Activated CD4-positive, alpha-beta T cell treated with anti-CD3 and anti-CD28 coated beads for 1 hour (primary cell): Measurements from ENCODE around the gene DGKD.
"Not testable (repeated sequence)": the region's sequence is repeated elsewhere in the genome, so short reads cannot be mapped to it uniquely, and the experiment has no call there.

Experiments
- DNase-seq: peaks from one replicate; pipeline ENCODE4 v3.0.0-alpha.2; 2020

The DGKD gene

DNA sequence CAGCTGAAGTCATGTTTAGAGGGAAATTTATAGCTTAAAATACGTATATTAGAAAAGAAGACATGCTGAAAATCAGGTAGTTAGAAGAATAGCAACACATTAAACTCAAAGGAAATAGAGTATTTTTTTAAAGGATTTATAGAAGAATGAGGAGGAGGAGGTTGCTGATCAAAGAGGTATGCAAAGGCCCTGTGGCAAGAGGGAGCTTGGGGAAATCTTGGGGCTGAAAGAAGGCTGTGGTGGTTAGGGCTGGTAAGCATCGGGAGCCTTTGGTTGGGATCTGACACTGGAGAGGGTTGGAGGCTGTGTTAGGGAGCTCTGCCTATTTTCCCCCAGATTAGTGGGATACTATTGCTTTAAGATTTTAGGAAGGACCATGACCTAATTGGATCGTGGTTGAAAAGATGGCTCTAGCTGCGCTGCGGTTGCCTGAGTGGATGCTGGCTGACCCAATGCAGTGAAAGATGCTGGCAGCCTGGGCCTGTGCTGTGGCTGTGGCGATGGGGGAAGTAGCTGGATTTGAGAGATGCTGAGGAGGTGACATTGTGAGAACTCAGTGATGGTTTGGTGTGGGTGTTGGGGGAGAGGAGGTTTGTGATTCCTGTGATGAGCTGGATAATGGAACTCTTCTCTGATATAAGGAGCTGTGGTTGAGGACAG, 11.7 kb downstream of the DGKD start:
- DNase-seq, result no peak

DNA sequence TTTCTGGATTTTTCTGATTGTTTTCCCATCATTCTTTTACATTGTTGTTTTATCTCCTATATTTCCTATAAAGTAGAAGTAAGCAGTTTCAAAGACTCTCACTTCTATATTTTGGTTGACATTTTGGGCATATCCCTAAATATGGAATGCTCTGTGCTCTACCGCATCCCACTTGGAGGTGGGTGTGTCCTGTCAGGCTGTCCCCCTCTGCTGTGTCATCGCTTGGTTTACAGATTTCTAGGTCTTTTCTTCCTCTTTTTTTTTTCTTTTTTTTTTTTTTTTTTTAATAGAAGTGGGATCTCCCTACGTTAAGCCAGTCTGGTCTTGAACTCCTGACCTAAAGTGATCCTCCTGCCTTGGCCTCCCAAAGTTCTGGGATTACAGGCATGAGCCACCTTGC, 13.3 kb downstream of the DGKD start:
- DNase-seq, result no peak

DNA sequence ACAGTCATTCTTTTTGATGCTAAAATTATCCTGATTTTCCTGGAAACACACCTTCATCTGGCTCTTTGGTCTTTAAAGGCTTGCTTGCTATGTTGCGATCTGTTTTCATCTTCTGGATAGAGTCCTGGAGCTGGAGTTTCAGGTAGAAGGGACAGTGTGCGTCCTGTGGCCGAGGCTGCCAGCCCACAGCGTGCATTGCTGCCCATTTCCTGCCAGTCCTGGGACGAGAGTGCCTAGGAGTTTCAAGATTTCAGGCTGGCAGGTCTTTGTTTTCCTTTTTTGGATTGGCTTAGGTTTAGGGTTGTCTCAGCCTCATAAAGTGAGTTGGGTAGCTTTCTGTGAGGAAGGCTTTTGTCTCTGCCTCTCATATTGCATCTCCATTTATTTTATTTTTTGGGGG, 14.5 kb downstream of the DGKD start:
- DNase-seq, result no peak

DNA sequence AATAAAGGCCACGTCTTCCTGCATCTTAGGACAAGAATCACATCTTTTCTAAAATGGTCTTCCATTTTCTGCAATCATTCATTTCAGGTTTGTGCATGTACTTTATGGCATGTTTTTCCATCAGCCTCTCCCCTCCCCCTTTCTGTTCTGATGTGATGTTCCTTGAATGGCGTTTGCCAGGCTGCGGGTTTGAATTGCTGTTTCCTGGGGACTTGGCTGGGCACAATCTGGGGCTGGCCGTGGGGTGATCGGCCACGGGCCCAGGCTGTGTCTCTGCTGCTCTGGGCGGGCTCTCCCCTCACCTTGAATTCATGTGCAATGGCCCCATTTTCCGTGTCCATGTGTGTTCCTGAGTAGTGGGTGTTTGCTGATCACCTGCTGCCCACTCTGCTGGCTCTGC, 15.2 kb downstream of the DGKD start:
- DNase-seq, result no peak

DNA sequence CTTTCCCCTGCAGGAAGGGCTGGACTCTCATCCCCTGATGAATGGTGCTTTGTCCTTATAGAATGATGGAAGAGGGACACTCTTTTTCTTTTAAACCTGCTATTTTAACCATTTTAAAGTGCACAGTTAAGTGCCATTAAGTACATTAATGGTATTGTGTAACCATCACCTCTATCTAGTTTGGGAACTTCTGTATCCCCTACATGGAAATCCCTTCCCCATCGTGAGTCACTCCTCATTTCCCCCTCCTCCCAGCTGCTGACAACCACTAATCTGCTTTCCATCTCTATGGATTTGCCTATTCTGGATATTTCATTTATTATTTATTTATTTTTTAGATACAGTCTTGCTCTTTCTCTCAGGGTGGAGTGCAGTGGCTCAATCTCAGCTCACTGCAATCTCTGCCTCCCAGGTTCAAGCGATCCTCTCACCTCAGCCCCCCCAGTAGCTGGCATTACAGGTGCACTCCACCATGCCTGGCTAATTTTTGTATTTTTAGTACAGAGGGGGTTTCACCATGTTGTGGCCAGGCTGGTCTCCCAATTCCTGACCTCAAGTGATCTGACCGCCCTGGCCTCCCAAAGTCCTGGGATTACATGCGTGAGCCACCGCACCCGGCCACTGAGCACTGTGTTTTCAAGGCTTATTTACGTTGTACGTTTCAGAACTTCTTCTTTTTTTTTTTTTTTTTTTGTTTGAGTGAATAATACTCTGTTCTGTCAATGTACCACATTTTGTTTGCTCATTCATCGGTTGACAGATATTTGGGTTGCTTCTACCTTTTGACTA, 15.8 kb downstream of the DGKD start:
- no peak for DNase-seq

DNA sequence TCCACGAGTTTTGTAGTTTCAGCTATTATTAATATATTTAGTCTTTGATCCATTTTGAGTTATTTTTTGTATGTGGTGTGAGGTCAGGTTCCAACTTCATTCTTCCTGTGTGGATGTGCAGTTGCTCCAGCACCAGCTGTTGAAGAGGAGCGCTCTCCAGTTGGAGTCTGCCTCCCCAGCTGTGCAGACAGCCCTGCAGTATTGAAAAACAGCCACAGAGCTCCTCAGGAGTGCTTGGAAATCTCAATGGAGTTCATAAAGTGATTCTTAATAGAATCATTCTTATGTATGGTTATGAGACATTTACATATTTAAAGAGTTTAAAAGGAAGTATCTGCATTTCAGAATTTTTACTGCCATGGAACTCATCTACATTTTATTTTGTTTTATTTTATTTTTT, 17.3 kb downstream of the DGKD start:
- no peak for DNase-seq

DNA sequence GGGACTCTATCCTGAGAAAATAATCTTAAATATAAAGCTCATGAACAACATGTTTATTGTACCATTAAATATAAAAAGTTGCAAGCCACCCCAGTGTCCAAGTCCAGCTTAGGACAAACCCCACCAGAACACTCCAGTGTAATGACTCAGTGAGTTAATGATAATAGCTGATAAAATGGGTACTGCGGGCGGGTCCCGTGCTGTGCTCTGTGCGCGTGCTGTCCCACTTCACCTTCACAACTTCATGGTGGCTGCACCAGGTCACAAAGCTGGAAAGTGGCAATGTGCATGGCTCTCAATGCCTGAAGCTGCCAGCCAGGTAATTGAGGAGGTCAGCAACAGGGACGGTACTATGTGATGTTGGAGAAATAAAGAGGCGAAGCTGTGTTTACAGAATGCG, 18.6 kb downstream of the DGKD start:
- no peak for DNase-seq

DNA sequence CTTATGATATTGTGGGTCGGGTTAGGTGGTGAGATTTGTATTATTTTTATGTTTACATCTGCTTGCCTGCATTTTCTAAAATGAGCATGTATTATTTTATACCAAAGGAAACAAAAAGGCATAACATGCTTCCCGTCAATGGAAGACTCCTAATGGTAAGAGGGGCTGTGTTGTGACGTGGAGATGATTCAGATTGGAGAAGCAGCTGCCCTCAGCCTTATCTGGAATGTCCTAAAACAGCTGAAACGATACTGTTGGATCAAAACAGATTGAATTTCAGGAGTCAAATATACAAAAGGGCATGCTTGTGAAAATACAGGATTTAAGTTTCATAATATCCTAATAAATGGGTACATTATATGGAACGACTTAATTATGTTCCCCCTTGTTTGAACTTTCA, 19.0 kb downstream of the DGKD start:
- DNase-seq, result no peak

DNA sequence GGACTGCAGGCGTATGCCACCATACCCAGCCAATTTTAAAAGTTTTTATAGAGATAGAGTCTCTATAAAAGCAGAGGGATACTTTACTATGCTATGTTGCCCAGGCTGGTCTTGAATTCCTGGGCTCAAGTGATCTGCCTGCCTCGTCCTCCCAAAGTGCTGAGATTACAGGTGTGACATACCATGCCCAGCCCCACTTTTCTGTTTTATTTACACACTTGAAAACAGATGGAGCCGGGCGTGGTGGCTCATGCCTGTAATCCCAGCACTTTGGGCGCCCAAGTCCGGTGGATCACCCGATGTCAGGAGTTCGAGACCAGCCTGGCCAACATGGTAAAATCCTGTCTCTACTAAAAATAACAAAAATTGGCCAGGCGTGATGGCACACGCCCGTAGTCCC, 20.5 kb downstream of the DGKD start:
- DNase-seq, result not testable (repeated sequence)

DNA sequence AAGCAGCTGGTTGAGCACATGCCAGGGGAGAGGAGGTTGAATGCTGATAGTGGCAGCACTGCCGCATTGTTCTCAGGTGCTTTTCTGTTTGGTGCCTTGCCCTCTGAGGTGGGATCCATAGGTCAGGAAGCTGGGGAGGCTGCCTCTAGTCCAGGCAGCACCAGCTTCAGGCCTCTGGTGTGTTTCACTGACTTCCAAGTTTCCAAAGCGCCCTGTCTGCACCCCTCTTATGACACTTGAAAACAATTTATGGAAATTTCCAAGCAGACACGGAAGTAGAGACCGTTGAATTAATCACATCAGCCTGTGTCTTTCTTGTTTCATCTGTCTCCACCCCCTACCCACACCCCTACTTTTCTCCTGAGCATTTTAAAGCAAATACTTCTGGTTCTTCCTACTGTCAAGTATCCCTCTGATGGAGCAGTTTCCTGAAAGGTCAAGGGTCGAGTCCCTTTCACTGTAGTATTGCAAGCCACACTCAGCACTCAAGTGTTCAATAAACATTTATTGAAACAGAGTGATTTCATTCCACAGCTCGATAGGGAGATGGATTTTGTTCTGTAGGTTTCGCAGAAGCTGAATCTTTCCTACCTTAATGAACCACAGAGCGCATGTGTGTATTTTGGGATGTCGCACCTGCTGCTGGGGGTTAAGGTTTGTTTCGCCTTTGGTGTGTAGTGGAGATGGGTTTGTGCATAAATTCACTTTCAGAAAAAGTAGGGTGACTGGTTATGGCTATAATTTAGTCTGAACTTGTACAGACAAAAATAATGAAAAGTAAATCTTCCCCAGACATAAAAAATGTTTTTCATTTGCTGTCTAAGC, 21.4 kb downstream of the DGKD start:
- no peak for DNase-seq

DNA sequence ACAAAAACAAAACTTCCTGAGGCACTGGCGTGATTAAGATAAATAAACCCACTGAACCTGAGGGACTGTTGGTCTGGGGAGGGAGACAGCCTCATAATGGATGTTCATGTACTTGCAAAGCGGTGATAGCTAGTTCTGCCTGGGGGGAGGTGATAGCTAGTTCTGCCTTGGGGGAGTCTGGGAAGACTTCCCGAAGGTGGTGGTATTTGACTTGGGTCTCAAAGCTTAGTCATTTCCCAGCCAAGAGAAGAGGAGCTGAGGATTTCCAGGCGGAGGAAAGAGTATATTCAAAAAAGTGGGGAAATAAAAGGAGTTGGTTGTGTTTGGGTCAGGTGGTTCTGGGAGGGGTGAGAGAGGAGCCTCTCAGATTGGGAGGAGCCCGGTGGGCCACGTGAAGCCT, 24.7 kb downstream of the DGKD start:
- no peak for DNase-seq

DNA sequence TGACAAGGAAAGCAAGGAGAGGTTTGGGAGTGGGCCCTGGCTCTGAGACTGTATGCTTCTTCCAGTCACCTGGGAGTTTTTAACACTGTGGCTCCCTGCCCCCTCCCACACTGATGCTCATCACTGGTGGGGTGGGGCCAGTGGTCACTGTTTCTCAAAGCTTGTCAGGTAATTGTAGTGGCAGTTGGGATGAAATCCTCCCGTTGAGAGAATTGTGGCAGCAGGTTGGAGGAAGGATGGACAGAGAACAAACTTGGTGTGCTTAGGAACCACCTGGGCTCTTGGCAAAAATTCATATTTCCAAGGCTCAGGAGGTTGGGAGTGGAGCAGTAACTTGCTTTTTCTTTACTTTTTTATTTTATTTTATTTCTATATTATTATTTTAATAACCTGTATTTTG, 25.1 kb downstream of the DGKD start:
- DNase-seq, result no peak

DNA sequence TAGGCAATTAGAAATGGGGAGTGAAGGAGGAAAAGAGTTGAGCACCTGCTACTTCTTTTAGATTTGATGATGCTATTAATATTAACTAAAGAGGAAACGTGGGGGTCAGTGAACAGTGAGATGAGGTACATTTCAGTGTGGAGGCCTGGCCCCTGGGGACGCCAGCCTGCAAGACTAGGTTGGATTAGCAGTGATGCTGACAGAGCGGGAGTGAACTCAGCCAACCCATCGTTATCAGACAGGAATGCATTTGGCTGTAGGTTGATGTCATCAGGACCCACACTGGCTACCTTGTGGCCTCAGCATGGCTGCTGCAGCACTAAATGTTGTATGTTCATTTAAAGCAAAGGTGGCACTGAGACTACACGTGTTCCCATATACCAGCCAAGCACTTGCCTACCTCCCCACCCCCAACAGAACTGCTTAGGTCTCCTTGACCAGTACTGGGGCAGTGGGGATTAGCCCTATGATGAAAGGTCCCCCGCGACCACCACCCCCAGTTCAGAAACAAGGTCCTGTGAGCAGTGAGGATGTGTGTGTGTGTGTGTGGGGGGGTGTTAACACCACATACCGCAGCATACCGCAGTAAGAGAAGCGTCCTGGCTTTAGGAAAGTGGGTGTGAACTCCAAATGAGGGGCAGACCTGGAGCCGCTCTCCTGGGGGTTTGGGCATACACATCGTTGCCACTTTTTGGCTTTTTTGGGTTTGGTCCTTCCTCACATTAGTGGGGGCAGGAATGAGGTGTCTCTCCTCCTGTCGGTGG, 26.0 kb downstream of the DGKD start:
- no peak for DNase-seq

DNA sequence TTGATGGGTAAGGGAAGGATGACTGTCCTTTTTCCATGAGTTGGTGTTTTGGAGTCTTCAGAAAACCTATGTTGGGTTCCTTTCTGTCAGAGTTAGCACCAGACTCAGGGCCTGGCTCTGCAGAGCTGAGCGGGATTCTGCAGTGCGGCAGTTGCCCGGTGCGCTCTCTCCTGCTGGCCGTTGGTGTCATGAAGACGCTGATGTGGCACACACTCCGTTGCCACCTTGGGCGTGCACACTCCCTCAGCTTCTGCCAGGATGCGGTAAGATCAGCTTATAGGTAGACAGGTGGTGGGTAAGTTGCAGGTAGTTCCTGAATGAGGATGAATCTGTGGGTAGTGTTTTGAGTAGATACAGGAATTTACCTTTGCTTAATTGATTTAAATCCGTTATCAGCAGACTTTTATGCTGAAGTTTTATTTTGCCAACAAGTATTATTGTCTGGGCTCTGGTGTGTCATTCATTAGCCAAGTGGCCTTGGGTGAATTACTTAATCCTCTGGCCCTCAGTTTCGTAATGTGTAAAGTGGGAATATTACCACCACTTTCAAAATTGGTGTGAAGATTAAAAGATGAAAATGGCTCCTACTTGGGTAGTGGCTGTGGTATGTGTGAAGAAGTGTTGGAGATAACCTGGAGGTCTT, 26.8 kb downstream of the DGKD start:
- DNase-seq, result no peak

DNA sequence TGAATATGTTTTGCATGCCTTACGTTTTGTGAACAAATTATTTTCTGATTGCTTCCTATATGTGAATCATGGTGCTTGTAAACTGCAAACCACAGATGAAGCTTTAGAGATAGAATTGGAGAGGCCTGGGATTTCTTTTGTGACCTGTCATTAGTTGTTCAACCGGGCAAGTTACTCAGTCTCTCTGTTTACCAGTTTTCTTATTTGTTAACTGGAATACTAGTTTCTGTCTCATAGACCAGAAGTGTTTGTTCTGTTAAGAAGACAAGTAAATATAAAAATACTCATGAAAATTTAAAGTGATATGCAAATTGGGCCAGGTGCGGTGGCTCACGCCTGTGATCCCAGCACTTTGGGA, 27.3 kb downstream of the DGKD start:
- DNase-seq, result no peak

DNA sequence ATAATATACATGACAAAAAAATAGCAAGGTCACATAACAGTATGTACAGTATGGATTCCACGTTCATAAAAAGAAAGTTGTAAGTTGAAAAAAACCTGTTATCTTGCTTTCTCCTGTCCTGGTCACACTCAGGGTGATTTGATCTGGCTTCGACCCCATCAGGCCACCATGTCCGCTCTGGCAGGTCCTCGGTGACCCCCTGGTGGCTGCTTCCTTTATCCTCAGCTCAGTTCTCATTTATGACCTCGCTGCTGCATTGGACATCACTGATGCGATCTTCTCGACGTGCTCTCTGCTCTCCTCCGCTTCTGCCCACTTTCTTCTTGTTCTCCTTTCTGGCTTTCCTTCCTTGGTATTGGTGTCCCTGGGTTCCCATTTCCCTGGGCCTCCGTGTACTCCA, 29.7 kb downstream of the DGKD start:
- no peak for DNase-seq

DNA sequence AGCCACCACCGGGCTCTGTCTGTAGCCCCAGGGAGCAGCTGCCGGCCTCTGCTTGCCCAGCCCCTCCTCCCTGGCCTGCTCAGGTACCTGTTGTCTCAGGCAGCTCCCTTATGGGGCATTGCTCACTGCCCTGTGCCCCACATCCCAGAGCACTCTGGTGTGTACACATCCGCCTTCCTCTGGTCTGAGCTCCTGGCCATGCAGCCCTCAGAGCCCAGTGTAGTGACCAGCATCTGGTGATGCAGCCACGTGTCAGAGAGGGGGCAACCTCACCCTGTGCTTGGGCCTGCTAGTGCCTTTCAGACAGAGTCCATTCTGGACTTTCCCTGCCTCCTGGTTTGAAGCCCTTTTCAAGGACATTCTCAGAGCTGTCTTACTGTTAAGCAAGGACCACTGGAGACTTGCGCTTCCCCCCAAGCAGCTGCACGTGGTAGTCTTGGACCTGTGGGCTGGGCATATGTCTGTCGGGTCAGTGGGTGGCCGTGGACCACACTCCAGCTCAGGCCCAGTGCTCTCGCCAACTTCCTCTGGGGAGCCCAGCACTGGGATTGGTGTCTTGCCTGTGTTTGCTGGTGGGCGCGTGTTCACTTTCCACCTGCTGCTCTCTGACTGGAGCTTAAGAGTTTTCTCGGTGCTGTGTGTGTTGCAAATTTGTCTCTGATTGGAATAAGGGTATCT, 30.7 kb downstream of the DGKD start:
- DNase-seq, result no peak

DNA sequence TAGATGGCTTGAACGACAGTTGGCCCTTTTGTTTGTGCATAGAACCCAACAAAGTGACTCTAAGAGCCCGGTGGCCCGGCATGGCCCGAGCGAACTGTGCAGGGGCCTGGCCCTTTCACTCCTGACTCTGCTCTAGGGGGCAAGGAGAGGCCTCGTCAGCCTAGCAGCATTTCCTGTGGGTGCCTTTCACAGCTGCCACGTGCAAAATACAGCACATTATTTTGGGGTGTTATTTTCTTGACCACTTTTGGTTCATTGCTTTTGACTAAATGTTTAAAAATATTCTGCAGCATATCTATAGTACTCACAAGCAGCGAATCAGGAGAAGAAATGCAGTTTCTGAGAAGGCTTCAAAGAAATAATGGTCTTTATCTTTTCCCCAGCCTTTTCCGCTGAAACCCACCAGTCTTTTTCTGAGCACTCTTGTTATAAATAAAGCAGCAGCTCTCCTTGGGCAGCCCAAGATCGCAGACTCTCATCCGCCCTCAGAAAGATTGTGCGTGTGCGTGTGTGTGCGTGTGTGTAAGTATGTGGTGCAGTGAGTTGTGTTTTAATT, 31.3 kb downstream of the DGKD start:
- DNase-seq, result no peak

DNA sequence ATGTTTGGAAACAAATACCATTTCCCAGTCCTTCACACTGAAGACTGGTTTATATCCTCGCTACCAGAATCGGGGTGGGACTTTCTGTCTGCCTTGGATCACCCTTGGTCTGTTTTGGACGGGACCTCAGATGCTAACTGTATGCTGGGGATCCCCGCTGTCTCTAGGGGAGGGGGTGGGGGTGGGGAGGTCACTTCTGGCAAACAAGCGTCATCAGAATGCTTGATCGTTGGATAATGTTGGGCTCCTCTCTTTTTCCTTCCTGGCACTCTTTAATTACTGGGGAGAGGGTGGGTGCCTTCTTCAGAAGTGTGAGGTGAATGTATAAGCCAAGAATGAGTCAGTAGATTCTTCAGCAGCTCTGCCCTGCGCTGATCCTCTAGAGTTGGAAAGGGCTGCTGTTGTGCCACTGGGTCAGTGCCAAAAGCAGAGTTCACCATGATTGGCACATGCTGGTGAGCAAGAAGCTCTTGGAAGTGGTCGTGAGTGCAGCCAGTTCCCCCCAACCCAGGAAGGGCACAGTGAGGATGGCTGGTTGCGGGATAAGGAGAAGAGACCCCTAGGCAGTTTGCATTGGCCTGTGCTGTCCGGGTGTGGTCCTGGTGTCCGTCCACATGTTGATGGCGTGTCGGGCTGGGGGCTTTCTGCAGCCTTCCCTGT, 32.2 kb downstream of the DGKD start:
- no peak for DNase-seq

DNA sequence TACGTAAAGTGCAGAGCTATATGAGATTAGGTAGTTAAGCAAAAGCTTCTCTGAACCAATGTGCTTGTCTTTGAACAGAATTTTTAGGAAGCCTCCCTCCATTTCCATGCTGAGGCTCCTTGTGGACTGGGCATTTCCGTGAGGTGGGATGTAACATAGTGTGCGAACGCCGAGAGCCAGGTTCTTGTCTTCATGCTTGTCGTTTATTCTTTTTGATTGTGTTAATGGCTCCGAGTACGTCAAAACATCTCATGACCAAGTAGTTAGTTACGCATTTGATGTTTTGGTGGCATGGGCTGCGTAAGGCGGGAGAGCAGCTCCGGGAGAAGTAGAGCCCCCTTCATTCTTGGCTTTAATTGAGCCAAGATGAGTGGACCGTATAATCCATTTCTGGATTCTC, 32.9 kb downstream of the DGKD start:
- no peak for DNase-seq
